PFSK-1 (cell line): Measurements from ENCODE around the gene TATDN2.

Experiments used
- POLR2AphosphoS5 ChIP-seq: IDR thresholded peaks from 2 replicates; pipeline ENCODE4 v1.6.1; 2012; ENCODE audit warnings: low read depth, mild to moderate bottlenecking, control low read depth, low read length, moderate library complexity
- REST ChIP-seq, 2 experiments: IDR thresholded peaks; 2 replicates each; pipeline versions ENCODE4 v1.6.1 to v1.8.0; 2011 to 2012; ENCODE audit warnings: low read depth in 2 of 2, low read length in 2 of 2, control low read depth in 1 of 2, inconsistent platforms in 1 of 2, mild to moderate bottlenecking in 1 of 2, moderate library complexity in 1 of 2; ENCODE audit not compliant: insufficient read depth in 1 of 2
- TAF1 ChIP-seq: IDR thresholded peaks from 2 replicates; pipeline ENCODE4 v1.6.1; 2012; ENCODE audit warnings: low read length, control low read depth, borderline replicate concordance; ENCODE audit not compliant: insufficient read depth

- TF ChIP-seq POLR2AphosphoS5 (no peak), TAF1 (no peak), REST (IDR thresholded peaks at IDR 0.05; ENCODE audit: insufficient read depth in 1 of 2, low read depth in 2 of 2, low read length in 2 of 2) (no peak)
These were observed 51.8 kb downstream of the TATDN2 start for GRCh38 chr3:10300087-10300486.
